Uterus (tissue), 4 donors: Measurements from ENCODE around the gene HOXA3. TPM values are rescaled to one million over a fixed set of nuclear protein-coding genes. Genes with fewer than 3 reads are reported as not detected.

Experiments used
- DNase-seq, 2 donors: peaks; one replicate each; pipeline ENCODE4 v3.0.0-alpha.2; 2019 to 2020
- H3K27ac ChIP-seq, 2 donors: fragments of 200-600 bp; sonication (generic); 1 replicate in 1 of 2; 2 replicates in 1 of 2; pipeline ENCODE4 v1.5.1; 2016 to 2018
- H3K27me3 ChIP-seq, 2 donors: fragments of 200-600 bp; sonication (generic); one replicate each; pipeline ENCODE4 v1.5.1; 2018 to 2019; ENCODE audit warnings: control low read depth in 1 of 2
- H3K36me3 ChIP-seq, 2 donors: fragments of 200-600 bp; sonication (generic); one replicate each; pipeline ENCODE4 v1.5.1; 2019; ENCODE audit warnings: control low read depth in 1 of 2
- H3K4me1 ChIP-seq, 2 donors: fragments of 200-600 bp; sonication (generic); one replicate each; pipeline ENCODE4 v1.5.1; 2018 to 2019; ENCODE audit warnings: control low read depth in 1 of 2
- H3K4me3 ChIP-seq, 2 donors: fragments of 200-600 bp; sonication (generic); 1 replicate in 1 of 2; 2 replicates in 1 of 2; pipeline ENCODE4 v1.5.1; 2018 to 2019; ENCODE audit warnings: mild to moderate bottlenecking in 1 of 2
- H3K9me3 ChIP-seq, 2 donors: fragments of 200-600 bp; sonication (generic); one replicate each; pipeline ENCODE4 v1.5.1; 2019; ENCODE audit warnings: control low read depth in 1 of 2
- CTCF ChIP-seq, 4 experiments: fragments of 200-600 bp in 2 of 4; fragments of 450-650 bp in 2 of 4; sonication (generic) in 2 of 4; IDR thresholded peaks; one replicate each; pipeline ENCODE4 v1.5.1; 2016 to 2019; ENCODE audit warnings: antibody characterized with exemption in 4 of 4, mild to moderate bottlenecking in 2 of 4, moderate library complexity in 1 of 4
- POLR2A ChIP-seq, 2 donors: fragments of 450-650 bp; IDR thresholded peaks; one replicate each; pipeline ENCODE4 v1.6.1; 2016; ENCODE audit warnings: antibody characterized with exemption in 2 of 2, mild to moderate bottlenecking in 1 of 2, moderate library complexity in 1 of 2
- intact Hi-C: fragments of 100-400 bp; cut with DNase I; formaldehyde crosslinking; loops from one replicate; pipeline ENCODE4 v1.15.1; 2023; ENCODE audit warnings: low total_unique reads
- total RNA-seq, 4 donors: library from RNA; depleted of rRNA in 3 of 4; stranded (reverse); fragments of >200 nt in 3 of 4; gene quantifications; one replicate each; pipeline versions ENCODE4 v1.1.0 to v1.2.4, GENCODE V29; 2014 to 2023
- donor health status: DM: yes; HTN: yes; CAD: no.

The HOXA3 gene
- total RNA-seq, 4 donors from 2014 or later, result 1.0 to 34.5 (median 19.0) TPM

- Histone ChIP-seq H3K4me3 (peak within 1 kb of the TSS in 1 of 2 donors; percentile 13), H3K27ac (peak within 1 kb of the TSS in 1 of 2 donors; percentile 69), H3K9me3 (no peaks in the 10 kb centered on the region), H3K4me1 (no peaks in the 10 kb centered on the region), H3K27me3 (no peaks in the 10 kb centered on the region), H3K36me3 (no peaks in the 10 kb centered on the region)
- peak; percentile 71 to 73 for DNase-seq
- intact Hi-C loops, result loop anchor here (10.0 kb wide), 1 partner anchor 48 kb away; the partner anchor contains the start of gene HOXA1
- TF ChIP-seq POLR2A (IDR thresholded peaks at IDR 0.05) (peak; percentile 27 to 30), CTCF (IDR thresholded peaks at IDR 0.05) (peak in 3 of 4 experiments; percentile 57 to 86 (median 58))
Measured at GRCh38 chr7:27143023-27143949, 9.1 kb downstream of the HOXA3 start, which contains the start of gene HOXA5. TSS of gene HOXA5 (minus strand) at chr7:27143681. CDS start at chr7:27143607, 74 bp downstream.

GRCh38 chr7:27142580-27143022 is 9.8 kb downstream of the HOXA3 start:
- Histone ChIP-seq H3K27me3 (no peaks in the 10 kb centered on the region), H3K4me1 (no peaks in the 10 kb centered on the region), H3K36me3 (no peaks in the 10 kb centered on the region), H3K4me3 (peak overlapping the region in 1 of 2 donors; percentile 13), H3K27ac (peak overlapping the region in 1 of 2 donors; percentile 69), H3K9me3 (no peaks in the 10 kb centered on the region)
- intact Hi-C loops, result loop anchor here (10.0 kb wide), 1 partner anchor 48 kb away; the partner anchor contains the start of gene HOXA1
- TF ChIP-seq CTCF (IDR thresholded peaks at IDR 0.05) (no peak), POLR2A (IDR thresholded peaks at IDR 0.05) (no peak)
- DNase-seq, result no peak

GRCh38 chr7:27141923-27142579 is 10.3 kb downstream of the HOXA3 start:
- no peaks in the 10 kb centered on the region for H3K9me3 ChIP-seq
- H3K4me1 ChIP-seq, result no peaks in the 10 kb centered on the region
- TF ChIP-seq POLR2A (IDR thresholded peaks at IDR 0.05) (no peak), CTCF (IDR thresholded peaks at IDR 0.05) (no peak)
- H3K4me3 ChIP-seq, result peak overlapping the region in 1 of 2 donors; percentile 13
- no peaks in the 10 kb centered on the region for H3K27me3 ChIP-seq
- no peak for DNase-seq
- no peaks in the 10 kb centered on the region for H3K36me3 ChIP-seq
- peak overlapping the region in 1 of 2 donors; percentile 69 for H3K27ac ChIP-seq
- intact Hi-C loops, result loop anchor here (10.0 kb wide), 1 partner anchor 47 kb away; the partner anchor contains the start of gene HOXA1

- intact Hi-C loops, result loop anchor here (10.0 kb wide), 1 partner anchor 47 kb away; the partner anchor contains the start of gene HOXA1
- no peak for DNase-seq
- Histone ChIP-seq H3K27ac (peak overlapping the region in 1 of 2 donors; percentile 69), H3K4me1 (no peaks in the 10 kb centered on the region), H3K9me3 (no peaks in the 10 kb centered on the region), H3K4me3 (no peak overlapping the region), H3K36me3 (no peaks in the 10 kb centered on the region), H3K27me3 (no peaks in the 10 kb centered on the region)
- TF ChIP-seq POLR2A (IDR thresholded peaks at IDR 0.05) (no peak), CTCF (IDR thresholded peaks at IDR 0.05) (no peak)
Measured at GRCh38 chr7:27141137-27141922, 11.1 kb downstream of the HOXA3 start.
